ENCODE data around the gene GSTP1. TPM values are rescaled to one million over a fixed set of nuclear protein-coding genes. Genes with fewer than 3 reads are reported as not detected.
"Not testable (repeated sequence)": the region's sequence is repeated elsewhere in the genome, so short reads cannot be mapped to it uniquely, and the experiment has no call there.

The GSTP1 gene
- total and polyA plus RNA-seq, 12 donors: 249 to 642 (median 332) TPM

- intact Hi-C loops (cut with DNase I): no loop called here
- H3K9me3 ChIP-seq: no peaks in the 10 kb centered on the region
- H3K36me3 ChIP-seq: no peaks in the 10 kb centered on the region
- peak; percentile 78 to 93 (median 91) for ATAC-seq
- WGBS, 2 donors: 18 to 23% methylated on average over 8 of the region's 8 CpGs
- H3K4me1 ChIP-seq: peaks cover 0 to 18% (median 13%) of the 10 kb centered on the region in 9 donors
- H3K4me3 ChIP-seq: no peak overlapping the region
- peak; percentile 68 to 69 for DNase-seq
- no peaks in the 10 kb centered on the region for H3K27me3 ChIP-seq
- peak in 7 of 9 donors; percentile 33 to 52 (median 38) for TF ChIP-seq CTCF (IDR thresholded peaks at IDR 0.05)
- peak overlapping the region; percentile 29 to 72 (median 57) for H3K27ac ChIP-seq
Measured at GRCh38 chr11:67545280-67545679, 38.3 kb upstream of the GSTP1 start.

- H3K9me3 ChIP-seq; ATAC-seq; H3K27ac ChIP-seq; DNase-seq; H3K4me3 ChIP-seq; H3K27me3 ChIP-seq; intact Hi-C loops (cut with DNase I); H3K36me3 ChIP-seq: not testable (repeated sequence)
- H3K4me1 ChIP-seq: peaks cover 0 to 15% (median 13%) of the 10 kb centered on the region in 9 donors
- WGBS, 2 donors: 91 to 92% methylated on average over 4 of the region's 4 CpGs
Measured at GRCh38 chr11:67548112-67548511, 35.5 kb upstream of the GSTP1 start.

- WGBS, 2 donors: 87 to 93% methylated on average over 9 of the region's 9 CpGs
- H3K36me3 ChIP-seq: no peaks in the 10 kb centered on the region
- ATAC-seq (no peak), DNase-seq (no peak)
- H3K27ac ChIP-seq: no peak overlapping the region
- no peaks in the 10 kb centered on the region for H3K9me3 ChIP-seq
- no peaks in the 10 kb centered on the region for H3K27me3 ChIP-seq
- H3K4me3 ChIP-seq: no peak overlapping the region
- intact Hi-C loops (cut with DNase I): no loop called here
- no peak for TF ChIP-seq CTCF (IDR thresholded peaks at IDR 0.05)
- H3K4me1 ChIP-seq: peaks cover 0 to 15% (median 13%) of the 10 kb centered on the region in 9 donors
Measured at GRCh38 chr11:67548555-67549110, 35.0 kb upstream of the GSTP1 start.

- no peak for TF ChIP-seq CTCF (IDR thresholded peaks at IDR 0.05)
- intact Hi-C loops (cut with DNase I): no loop called here
- Histone ChIP-seq H3K36me3 (no peaks in the 10 kb centered on the region), H3K4me1 (no peaks in the 10 kb centered on the region), H3K27ac (no peak overlapping the region), H3K27me3 (no peaks in the 10 kb centered on the region), H3K9me3 (no peaks in the 10 kb centered on the region), H3K4me3 (no peak overlapping the region)
- ATAC-seq (no peak), DNase-seq (no peak)
Measured at GRCh38 chr11:67551127-67551526, 32.5 kb upstream of the GSTP1 start.

- H3K27ac ChIP-seq; H3K27me3 ChIP-seq; H3K9me3 ChIP-seq; intact Hi-C loops (cut with DNase I); H3K4me1 ChIP-seq; DNase-seq; H3K36me3 ChIP-seq; H3K4me3 ChIP-seq; ATAC-seq: not testable (repeated sequence)
Measured at GRCh38 chr11:67551697-67552096, 31.9 kb upstream of the GSTP1 start.

Measured in heart right ventricle (tissue), 16 donors.